Breast epithelium (tissue), 3 donors: ENCODE measurements around the gene HSPBAP1.

Experiments used
- POLR2A ChIP-seq: fragments of 450-650 bp; IDR thresholded peaks from one replicate; pipeline ENCODE4 v1.6.1; 2016; ENCODE audit warnings: antibody characterized with exemption, mild to moderate bottlenecking, moderate library complexity
- POLR2AphosphoS5 ChIP-seq, 3 donors: sonication (generic); formaldehyde crosslinking; IDR thresholded peaks; one replicate each; pipeline ENCODE4 v1.6.1; 2017; ENCODE audit warnings: antibody characterized with exemption in 3 of 3
- TF ChIP-seq, protein P1 (sequence below), 3 donors: fragments of 450-650 bp; IDR thresholded peaks; one replicate each; pipeline ENCODE4 v1.5.1; 2016 to 2017; ENCODE audit warnings: antibody characterized with exemption in 3 of 3, mild to moderate bottlenecking in 3 of 3, moderate library complexity in 3 of 3

DNA sequence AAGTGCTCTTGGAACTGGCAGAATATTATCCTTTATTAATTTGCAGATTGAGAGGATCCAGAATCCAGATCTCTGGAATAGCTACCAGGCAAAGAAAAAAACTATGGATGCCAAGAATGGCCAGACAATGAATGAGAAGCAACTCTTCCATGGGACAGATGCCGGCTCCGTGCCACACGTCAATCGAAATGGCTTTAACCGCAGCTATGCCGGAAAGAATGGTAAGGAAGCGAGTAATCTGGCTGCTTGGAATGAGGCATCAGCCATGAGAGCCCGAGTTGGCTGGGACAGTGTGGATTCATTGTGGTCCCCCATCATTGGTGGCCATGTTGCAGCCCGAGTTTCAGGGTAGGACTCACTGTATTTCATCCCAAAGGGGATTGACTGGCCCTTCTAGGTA is 65.9 kb downstream of the HSPBAP1 start:
- TF ChIP-seq, protein P1, sequence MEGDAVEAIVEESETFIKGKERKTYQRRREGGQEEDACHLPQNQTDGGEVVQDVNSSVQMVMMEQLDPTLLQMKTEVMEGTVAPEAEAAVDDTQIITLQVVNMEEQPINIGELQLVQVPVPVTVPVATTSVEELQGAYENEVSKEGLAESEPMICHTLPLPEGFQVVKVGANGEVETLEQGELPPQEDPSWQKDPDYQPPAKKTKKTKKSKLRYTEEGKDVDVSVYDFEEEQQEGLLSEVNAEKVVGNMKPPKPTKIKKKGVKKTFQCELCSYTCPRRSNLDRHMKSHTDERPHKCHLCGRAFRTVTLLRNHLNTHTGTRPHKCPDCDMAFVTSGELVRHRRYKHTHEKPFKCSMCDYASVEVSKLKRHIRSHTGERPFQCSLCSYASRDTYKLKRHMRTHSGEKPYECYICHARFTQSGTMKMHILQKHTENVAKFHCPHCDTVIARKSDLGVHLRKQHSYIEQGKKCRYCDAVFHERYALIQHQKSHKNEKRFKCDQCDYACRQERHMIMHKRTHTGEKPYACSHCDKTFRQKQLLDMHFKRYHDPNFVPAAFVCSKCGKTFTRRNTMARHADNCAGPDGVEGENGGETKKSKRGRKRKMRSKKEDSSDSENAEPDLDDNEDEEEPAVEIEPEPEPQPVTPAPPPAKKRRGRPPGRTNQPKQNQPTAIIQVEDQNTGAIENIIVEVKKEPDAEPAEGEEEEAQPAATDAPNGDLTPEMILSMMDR (IDR thresholded peaks at IDR 0.05): no peak
- no peak for TF ChIP-seq POLR2A
- no peak for TF ChIP-seq POLR2AphosphoS5 (IDR thresholded peaks at IDR 0.05)
